ENCODE data around the gene HMCN2.

- TF ChIP-seq CTCF (IDR thresholded peaks at IDR 0.05) (no peak), EZH2 (IDR thresholded peaks at IDR 0.05; ENCODE audit: borderline replicate concordance, insufficient read depth, low read depth, low read length, poor library complexity, severe bottlenecking) (no peak)
These were observed 205.4 kb downstream of the HMCN2 start for GRCh38 chr9:130470950-130471349.
